Placental pericyte (primary cell): ENCODE results near the gene PRPH2. TPM values are rescaled to one million over a fixed set of nuclear protein-coding genes. Genes with fewer than 3 reads are reported as not detected.

Experiments
- small RNA-seq: library from RNA; depleted of rRNA; stranded (forward); fragments of <200 nt; gene quantifications from one replicate; pipeline ENCODE3, GENCODE V24; 2012; ENCODE audit warnings: low replicate concordance
- total RNA-seq: library from RNA; depleted of rRNA; stranded (reverse); fragments of >200 nt; gene quantifications from 2 replicates; pipeline ENCODE4 v1.2.3, GENCODE V29; 2012

PRPH2 gene, protein sequence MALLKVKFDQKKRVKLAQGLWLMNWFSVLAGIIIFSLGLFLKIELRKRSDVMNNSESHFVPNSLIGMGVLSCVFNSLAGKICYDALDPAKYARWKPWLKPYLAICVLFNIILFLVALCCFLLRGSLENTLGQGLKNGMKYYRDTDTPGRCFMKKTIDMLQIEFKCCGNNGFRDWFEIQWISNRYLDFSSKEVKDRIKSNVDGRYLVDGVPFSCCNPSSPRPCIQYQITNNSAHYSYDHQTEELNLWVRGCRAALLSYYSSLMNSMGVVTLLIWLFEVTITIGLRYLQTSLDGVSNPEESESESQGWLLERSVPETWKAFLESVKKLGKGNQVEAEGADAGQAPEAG
- 2.6 and 3.9 TPM in 2 replicates for total RNA-seq

DNA sequence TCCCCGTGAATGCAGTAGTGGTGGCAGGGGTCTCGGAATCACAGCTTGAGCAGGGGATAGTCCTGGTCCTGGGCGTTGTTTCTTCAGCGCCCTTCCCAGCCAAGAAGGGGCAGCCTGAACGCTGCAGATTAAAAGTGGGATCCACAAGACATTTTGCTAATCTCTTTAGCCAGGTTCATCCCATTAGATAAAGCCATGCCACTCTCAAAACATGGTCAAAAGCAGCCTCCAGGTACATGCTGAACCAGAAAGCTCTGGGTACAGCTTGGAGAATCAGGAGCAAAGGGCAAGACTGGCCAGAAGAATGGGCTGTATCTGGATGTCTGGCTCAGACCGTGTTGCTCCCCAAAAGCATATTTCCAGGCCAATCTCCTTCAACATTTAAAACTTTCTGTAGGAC, at the start of gene PRPH2:
Gene PRPH2, minus strand, starts transcription at position 101 of the 400 bp plus-strand sequence. CDS start 263 bp downstream, outside the sequence.

GRCh38 chr6:42745640-42746462, 23.5 kb upstream of the PRPH2 start, which contains the start of gene TBCC:
Gene TBCC (minus strand): TSS chr6:42746103. CDS start chr6:42746073, 30 bp downstream.

Small RNAs within 50 kb of the gene (small RNA-seq; reads per million reads assigned to genes)
- gene RNU6-890P, result not detected

Other genes starting within 250 kb of the PRPH2 start
- gene UBR2, start 158.6 kb downstream of the PRPH2 start, total RNA-seq, result 30.9 and 32.0 TPM in 2 replicates
- 26.9 and 47.2 TPM in 2 replicates for gene TBCC, start 23.5 kb upstream of the PRPH2 start, total RNA-seq
- gene BICRAL, start 59.5 kb upstream of the PRPH2 start, total RNA-seq, result 5.7 and 7.3 TPM in 2 replicates
- 91.5 and 121 TPM in 2 replicates for gene RPL7L1, start 157.0 kb upstream of the PRPH2 start, total RNA-seq
- gene PTCRA, start 193.5 kb upstream of the PRPH2 start, total RNA-seq, result not detected in 2 replicates
- gene CNPY3, start 206.9 kb upstream of the PRPH2 start, total RNA-seq, result 23.5 and 68.7 TPM in 2 replicates
- 0.22 TPM in 1 of 2 replicates, not detected in the other for gene GNMT, start 238.2 kb upstream of the PRPH2 start, total RNA-seq